Non-pigmented ciliary epithelial cell (primary cell): ENCODE measurements around the gene DNAAF5.

Experiments
- DNase-seq: peaks from one replicate; pipeline ENCODE4 v3.0.0-alpha.2; 2010; ENCODE audit warnings: low read depth

DNAAF5 gene

DNA sequence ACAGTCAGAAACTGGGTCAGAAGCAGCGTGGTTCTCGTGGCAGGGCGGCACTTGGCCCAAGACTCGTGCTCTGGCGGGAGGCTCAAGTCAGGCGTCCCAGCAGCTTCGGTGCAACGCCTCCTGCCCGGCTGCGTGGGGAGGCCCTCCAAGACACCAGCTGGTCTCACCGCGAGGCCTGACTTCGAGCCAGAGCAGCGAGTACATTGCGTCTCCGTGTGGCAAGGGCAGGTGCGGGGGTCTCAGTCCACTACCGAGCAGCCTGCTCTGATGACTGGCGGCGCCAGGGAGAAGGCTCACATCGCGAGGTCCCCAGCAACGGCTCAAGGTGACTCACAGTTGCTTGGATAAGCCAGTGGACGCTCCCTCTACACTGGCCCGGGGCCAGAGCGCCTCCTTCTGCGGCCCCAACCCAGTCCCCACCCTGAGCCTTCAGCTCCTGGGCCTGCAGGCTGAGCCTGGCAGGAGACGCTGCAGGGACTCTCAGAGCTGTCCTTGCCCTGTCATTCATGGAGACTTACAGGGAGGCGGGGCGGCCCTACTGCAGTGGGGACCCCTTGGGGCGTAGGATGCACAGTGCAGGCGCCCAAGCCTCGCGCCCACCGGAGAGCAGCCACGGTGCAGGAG is 42.5 kb downstream of the DNAAF5 start:
- no peak for DNase-seq

DNA sequence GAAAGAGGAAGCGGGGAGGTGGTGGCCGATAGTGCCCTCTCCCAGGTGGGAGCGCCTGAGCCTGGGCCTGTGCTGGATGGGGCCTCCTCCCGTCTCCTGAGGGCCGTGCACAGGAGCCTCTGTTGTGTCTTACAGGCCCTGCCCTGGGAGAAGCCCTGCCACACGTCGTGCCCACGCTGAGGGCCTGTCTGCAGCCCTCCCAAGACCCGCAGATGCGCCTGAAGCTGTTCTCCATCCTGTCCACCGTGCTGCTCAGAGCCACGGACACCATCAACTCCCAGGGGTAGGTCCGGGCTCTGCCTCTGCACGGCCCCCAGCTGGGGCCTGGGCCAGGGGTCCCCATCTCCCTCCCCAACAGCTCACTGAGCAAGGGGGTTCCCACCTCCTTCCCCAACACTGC is 43.8 kb downstream of the DNAAF5 start:
- DNase-seq = no peak

DNA sequence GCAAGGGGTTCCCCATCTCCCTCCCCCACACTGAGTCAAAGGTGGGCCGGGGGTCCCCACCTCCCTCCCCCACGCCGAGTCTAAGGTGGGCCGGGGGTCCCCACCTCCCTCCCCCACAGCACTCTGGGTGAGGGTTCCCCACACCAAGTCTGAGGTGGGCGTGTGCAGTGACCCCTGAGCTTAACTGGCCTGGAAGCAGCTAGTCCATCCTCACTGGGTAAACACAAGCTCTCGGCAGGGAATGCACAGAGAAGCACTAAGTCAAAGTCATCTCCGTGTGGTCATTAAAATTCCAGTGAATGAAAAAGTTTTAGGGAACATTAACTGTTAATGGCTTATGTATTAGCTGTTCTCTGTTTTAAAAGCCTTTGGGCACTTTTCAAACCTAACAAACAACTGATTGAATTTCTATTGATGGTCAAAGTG is 44.3 kb downstream of the DNAAF5 start:
- DNase-seq = no peak

DNA sequence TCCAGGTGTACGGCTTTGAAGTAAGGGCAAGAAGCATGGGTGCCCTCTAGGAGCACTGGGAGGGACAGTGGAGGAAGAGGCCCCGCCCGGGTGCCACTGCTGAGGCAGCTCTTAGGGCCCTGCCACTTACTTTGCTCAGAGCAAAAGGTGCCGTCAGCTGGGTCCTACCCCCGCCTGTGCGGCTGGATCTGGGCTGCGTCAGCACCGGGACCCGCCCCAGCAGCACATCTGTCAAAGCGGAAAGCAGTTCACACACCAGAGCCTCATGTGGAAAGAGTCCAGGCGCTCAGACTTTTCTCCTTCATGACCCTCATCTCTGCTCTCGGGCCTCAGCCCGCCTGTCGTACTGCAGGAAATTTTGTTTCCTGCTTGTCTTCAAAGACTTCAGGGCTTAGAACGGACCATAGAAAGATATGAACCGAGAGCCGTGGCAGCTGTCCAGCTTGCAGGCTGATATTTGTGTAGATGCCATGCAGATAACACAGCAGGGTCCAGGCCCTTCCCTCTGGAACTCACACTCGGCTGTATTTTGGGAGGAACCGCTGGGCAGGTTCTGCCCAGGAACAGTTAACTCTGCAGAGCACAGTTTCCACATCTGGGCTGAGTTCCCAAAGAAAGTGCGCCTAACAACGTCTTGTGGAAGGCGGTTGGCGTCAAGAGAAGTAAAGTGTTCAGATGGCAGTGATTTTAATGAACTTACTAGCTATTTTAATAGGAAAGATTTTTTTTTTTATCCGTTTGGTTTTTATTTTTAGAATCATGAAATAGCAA is 44.9 kb downstream of the DNAAF5 start:
- DNase-seq = no peak

DNA sequence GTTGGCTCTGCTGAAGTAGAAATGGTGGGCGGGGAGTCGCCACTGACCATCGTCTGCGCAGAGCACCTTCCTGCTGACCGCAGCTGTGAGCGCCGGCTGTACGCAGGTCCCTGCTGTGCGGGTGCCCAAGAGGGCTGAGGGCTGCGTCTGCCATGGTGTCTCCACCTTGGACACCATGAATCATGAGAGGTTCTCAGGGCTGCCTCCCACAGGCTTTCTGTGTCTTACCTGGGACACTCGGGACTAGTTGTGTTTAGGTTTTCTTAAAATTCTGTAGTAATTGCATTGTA is 45.5 kb downstream of the DNAAF5 start:
- no peak for DNase-seq

DNA sequence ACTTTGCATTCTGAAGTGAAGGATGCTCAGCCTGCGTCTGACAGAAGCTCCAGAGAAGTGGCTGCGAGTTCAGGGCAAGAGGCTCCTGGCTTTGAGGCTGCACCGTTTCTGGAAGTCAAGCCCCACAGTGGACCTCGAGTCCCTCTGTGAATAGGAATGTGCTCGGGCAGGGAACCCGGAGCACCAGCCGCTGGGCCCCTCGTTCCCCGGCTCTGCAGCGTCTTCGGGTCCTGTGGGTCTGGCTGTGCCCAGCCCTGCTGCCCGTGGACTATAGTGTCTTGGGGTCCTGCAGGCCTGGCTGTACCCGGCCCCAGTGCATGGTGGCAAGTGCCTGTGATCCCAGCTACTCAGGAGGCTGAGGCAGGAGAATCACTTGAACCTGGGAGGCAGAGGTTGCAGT is 45.9 kb downstream of the DNAAF5 start:
- DNase-seq = no peak

DNA sequence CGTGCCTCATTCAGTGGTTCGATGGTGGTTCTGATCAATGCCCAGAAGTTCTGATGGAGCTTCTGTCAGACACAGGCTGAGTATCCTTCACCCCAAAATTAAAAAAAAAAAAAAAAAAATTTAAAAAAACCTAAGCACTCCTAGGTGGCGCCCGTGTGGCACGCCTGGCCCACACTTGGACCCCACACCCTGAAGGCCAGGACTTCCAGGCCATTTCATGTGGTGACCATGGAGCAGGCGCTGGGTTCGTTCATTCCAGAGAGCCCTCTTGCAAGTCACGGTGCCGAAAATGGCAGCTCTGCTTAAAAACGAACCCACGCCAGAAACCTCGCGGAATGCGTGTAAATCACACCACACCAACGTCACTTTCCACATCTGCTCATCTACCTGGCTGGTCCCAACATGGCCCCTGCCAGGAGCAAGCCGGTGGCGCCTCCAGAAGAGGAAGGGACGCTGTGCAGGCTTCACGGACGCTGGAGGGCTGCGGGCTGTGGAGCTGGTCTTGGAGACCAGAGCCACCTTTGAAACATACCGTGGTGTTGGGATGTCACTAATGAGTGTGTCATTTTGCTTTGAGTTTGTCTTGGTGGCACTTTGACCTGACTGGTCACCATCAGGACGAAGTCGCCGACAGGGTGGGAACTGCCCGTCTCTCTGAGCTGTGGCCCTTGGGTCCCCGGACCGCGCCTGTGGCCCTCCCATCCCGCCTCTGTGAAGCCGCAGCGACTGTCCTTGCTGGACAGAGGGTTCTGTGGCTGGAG is 46.5 kb downstream of the DNAAF5 start:
- DNase-seq = no peak

DNA sequence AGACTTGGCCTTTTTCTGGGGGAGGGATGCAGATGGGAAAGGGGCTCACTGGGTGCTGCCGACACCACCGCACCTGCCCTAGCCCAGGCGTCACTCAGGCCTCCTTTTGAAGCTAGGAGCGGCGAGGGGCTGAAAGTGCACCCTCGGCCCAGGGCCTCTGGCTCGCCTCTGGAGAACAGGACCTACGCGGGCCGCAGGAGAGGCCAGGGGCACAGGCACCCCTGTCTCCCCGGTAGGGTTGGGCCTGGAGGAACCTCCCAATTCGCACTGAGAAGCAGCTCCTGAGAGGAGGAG is 47.1 kb downstream of the DNAAF5 start:
- no peak for DNase-seq

DNA sequence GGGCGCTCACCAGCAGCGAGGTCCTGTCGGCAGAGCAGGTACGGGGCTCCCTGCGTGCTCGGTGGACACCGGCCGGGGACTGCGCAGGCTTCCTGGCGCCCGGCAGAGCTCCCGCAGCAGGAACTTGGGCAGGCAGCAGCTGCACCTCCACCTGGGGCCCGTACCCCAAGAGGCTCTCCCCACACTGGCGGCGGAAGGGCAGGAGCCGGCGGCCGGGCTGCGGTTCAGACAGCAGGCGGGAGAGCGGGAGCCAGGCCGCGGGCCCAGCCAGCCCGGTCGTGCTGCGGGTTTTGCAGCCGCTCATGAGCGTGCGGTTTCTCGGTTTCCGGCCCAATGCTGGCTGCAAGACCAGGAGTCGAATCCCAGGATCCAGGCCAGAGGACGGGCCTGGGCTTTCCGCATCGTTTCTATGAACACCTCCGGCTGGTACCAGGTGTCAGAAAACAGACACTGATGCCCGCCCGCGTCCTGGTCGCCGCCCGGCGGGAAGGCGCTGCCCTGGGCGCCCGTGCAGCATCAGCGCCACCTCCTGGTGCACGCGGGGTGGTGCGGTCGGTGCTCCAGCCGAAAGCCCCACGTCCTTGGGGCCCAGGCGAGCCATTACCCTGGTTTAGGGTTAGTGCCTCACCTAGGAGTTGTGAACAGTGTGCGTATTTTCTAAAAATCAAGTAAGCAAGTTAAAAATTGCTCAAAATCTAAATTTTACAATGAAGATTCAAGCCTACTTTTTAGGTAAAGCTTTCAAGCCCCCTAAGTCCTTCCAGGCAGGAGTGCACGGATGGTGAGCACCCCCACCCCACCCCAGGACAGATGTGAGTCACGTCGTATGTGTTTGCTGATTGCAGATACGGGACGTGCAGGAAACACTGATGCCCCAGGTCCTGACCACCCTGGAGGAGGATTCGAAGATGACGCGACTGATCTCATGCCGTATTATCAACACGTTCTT is 47.9 kb downstream of the DNAAF5 start:
- DNase-seq = no peak

DNA sequence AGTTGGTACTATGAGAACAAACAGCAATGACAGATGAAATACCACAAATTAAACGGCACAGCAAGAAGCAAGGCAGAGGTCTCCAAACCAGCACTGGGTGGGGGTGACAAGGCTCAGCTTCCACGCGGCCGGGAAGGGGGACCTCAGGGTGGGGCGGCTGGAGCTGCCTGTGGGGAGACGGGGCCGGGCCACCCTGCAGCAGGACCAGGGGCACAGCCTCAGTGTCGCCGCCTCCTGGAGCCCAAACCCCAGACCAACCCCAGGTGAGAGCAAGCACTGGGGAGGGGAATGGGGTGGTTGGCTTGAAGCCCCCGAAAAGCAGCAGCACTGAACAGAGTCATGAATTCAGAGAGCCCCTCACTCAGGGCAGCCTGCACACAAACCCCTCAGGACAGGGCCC is 49.9 kb downstream of the DNAAF5 start:
- no peak for DNase-seq

DNA sequence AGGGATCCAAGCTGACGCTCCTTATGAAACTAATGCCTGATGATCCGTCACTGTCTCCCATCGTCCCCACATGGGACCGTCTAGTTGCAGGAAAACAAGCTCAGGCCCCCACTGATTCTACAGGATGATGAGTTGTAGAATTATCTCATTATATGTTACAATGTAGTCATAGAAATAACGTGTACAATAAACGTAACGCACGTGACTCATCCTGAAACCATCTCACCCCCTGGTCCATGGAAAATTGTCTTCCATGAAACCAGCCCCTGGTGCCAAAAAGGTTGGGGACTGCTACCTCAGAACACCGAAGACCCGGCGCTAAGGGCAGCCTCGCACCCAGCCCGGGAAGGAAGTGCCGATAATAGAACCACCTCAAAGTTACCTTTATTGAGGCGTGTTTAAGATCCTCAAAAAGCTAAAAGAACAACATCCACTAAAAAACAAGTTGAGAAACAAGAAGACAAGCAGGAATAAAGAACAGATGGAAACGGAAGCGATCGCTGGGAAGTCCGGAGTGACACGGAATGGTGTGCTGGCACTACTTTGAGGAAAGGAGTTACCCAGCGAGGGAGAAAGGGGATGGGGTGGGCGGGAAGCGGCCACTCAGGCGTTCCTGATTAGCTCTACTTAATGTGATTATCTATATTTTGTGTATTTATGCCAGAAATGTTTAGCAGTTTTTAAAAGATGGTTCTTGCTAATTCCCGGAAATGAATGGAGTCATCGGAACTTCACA is 50.7 kb downstream of the DNAAF5 start:
- no peak for DNase-seq

DNA sequence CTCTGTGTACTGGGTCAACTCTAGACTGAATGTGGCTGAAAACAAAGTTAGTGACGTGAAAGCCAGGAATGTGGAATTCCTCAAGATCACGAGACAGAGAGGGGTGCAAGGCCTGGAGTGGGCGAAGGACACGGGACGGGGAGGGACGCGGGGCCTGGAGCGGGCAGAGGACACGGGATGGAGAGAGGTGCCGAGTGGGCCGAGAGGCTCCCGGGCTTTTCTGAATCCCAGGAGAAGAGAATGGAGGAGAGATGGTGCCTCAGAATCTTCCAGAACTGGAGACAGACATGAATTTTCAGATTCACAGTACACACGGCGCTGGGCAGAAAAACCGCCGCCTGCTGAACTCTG is 51.2 kb downstream of the DNAAF5 start:
- no peak for DNase-seq

DNA sequence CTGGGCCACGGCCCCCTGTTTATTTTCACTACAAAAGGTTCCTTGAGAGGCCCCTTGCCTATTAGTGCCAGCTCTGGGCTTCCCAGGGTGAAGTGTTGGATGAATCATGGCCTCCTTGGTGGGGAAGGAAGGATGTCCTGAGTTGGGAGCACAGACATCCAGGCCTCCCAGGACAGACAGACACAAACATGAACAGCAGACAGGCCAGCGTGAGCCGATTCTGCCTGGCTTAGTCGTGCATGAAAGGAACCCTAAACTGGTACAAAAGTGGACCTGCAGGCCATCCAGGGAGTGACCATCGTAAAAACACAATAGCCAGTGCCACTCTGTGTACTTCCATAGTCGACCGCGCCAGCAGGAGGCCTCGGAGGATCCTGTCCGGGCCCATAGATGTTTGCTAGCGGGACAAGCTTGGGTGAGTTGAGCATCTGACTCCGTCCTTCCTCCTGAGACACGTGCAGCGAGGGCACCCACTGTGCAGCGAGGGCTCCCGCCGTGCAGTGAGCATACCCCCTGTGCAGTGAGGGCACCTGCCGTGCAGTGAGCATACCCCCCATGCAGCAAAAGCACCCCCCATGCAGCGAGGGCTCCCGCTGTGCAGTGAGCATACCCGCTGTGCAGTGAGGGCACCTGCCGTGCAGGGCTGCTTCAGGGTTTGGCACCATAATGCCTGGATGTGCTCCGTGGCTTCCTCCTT is 51.9 kb downstream of the DNAAF5 start:
- DNase-seq = no peak

DNA sequence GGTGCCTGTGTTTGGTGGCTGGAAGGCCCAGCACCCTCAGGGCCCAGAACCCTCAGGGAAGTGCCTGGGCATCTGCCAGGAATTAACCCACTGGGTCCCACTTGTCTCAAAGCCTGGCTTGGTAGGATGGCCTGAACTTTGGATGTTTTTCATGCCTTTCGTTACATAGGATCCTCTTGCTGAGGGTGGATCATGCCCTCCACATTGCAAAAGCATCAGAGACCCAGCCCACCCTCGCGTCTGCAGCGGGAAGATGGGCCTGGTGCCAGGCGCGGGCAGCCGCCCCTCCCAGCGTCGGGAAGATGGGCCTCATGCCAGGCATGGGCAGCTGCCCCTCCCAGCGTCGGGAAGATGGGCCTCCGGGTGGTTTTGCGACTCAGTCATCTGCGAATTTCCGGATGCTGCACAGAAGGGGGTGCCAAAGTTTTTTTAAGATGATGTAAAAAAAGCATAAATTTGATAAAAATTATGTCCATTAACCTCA is 52.5 kb downstream of the DNAAF5 start:
- DNase-seq = no peak

DNA sequence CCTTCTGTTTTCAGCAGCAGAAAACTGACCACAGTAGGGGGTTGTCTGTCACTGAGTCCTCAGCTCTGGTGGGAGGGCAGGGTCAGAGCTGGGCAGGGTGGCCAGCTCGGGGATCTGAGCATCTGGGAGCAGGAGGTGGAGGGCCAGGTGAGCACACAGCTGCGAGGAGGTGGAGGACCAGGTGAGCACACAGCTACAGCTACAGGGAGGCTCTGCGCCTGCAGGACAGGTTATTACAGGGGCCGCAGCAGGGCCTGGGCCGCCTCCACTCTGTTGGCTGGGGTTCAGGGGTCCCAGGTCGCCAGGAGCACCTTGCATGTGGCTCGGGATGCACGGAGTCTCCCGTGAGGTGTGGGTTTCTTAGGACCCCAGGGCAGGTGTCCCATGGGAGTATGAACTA is 53.0 kb downstream of the DNAAF5 start:
- DNase-seq = no peak

DNA sequence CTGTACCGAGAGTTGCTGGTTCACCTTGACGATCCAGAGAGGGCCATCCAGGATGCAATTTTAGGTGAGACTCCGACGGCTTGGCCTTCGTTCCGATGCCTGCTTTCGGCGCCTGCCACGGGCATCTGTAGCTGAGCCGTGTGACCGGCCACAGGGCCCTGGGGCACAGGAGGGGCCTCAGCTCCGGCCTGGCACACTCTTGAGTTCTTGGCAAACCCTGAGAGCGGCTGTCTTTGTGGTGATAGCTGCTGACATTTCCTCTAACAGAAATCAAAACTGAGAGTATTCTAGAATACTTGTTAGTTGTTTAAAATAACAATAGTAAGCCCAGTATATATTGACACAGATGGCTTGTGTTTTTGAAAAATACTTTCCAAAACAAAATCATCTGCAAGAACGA is 53.6 kb downstream of the DNAAF5 start:
- no peak for DNase-seq

DNA sequence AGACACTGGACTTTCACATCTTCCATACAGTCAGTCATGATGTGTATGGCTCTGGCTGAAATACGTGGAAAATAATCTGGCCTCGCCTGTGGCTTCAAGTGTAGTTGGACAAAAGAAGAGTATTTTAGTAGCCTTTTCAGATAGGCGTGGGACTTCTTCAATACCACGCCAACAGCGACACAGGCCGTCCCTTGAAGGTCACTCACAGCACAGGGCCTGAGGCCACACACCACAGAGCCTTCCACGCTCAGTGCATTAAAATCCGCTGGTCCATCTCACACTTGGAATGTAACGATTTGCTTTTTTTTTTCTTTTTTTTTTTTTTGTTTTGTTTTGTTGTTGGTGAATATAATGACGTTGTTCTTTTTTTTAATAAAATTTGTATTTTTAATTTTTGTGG is 54.0 kb downstream of the DNAAF5 start:
- no peak for DNase-seq

DNA sequence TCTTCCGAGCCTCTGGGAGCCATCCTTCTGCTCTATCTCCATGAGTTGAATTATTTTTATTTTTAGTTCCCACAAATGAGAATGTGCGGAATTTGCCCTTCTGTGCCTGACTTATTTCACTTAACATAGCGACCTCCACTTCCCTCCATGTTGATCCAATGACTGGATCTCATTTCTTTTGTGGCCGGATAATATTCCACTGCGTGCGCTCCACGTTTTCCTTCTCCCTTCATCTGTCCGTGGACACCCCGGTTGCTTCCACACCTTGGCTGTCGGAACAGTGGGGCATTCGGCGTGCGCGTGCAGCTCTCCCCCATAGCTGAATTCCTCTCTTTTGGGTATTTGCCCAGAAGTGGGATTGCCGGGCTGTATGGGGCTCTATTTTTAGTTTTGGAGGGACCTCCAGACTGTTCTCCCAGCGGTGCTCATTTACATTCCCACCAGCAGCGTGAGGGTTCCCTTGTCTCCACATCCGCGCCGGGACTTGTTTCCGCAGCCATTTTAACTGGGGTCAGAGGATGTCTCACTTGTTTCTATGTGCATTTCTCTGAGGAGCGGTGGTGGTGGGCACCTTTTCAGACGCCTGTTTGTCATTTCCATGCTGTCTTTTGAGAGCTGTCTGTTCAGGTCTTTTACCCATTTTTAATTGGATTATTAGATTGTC is 54.8 kb downstream of the DNAAF5 start:
- DNase-seq = no peak

DNA sequence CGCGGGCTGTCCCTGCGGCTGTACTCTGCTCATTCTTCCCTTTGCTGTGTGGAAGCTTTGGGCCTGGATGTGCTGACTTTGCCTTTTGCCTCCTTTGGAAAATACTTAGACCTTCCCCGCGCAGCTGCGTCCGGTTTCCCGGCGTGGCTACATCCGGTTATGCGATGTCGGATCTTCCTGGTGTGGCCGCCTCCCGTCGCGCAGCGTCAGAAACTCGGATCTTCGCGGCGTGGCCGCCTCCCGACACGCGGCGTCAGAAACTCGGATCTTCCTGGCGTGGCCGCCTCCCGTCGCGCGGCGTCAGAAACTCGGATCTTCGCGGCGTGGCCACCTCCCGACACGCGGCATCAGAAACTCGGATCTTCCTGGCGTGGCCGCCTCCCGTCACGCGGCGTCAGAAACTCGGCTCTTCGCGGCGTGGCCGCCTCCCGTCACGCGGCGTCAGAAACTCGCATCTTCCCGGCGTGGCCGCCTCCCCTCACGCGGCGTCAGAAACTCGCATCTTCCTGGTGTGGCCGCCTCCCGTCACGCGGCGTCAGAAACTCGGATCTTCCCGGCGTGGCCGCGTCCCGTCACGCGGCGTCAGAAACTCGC is 55.5 kb downstream of the DNAAF5 start:
- no peak for DNase-seq
